ENCODE data around the gene PLIN5.
"Not testable (repeated sequence)": the region's sequence is repeated elsewhere in the genome, so short reads cannot be mapped to it uniquely, and the experiment has no call there.

PLIN5 gene

GRCh38 chr19:4563562-4563961 is 28.5 kb upstream of the PLIN5 start:
- not testable (repeated sequence) for H3K9me3 ChIP-seq (ENCODE audit: control insufficient read depth, low read length); H3K4me3 ChIP-seq (ENCODE audit: low read length); H3K9ac ChIP-seq (ENCODE audit: low read length); H3K36me3 ChIP-seq (ENCODE audit: control insufficient read depth, insufficient read depth, low read length, severe bottlenecking); DNase-seq (ENCODE audit: low read depth); H3K4me1 ChIP-seq (ENCODE audit: control insufficient read depth, insufficient read depth, low read length)
- peaks cover 12% of the 10 kb centered on the region for H3K27me3 ChIP-seq (replicated peaks; ENCODE audit: control insufficient read depth, insufficient read depth, low read length)

GRCh38 chr19:4562085-4562484 is 27.1 kb upstream of the PLIN5 start:
- not testable (repeated sequence) for H3K9me3 ChIP-seq (ENCODE audit: control insufficient read depth, low read length); H3K36me3 ChIP-seq (ENCODE audit: control insufficient read depth, insufficient read depth, low read length, severe bottlenecking); H3K4me1 ChIP-seq (ENCODE audit: control insufficient read depth, insufficient read depth, low read length); H3K4me3 ChIP-seq (ENCODE audit: low read length); DNase-seq (ENCODE audit: low read depth); H3K9ac ChIP-seq (ENCODE audit: low read length)
- peaks cover 22% of the 10 kb centered on the region for H3K27me3 ChIP-seq (replicated peaks; ENCODE audit: control insufficient read depth, insufficient read depth, low read length)

- H3K27me3 ChIP-seq (replicated peaks; ENCODE audit: control insufficient read depth, insufficient read depth, low read length) = peaks cover 26% of the 10 kb centered on the region
- H3K4me3 ChIP-seq (ENCODE audit: low read length) = no peak within 1 kb of the TSS
- H3K4me1 ChIP-seq (ENCODE audit: control insufficient read depth, insufficient read depth, low read length) = no peaks in the 10 kb centered on the region
- DNase-seq (ENCODE audit: low read depth) = no peak
- no peaks in the 10 kb centered on the region for H3K36me3 ChIP-seq (ENCODE audit: control insufficient read depth, insufficient read depth, low read length, severe bottlenecking)
- no peak within 1 kb of the TSS for H3K9ac ChIP-seq (ENCODE audit: low read length)
- no peaks in the 10 kb centered on the region for H3K9me3 ChIP-seq (ENCODE audit: control insufficient read depth, low read length)
Observed at GRCh38 chr19:4559569-4559968, 24.5 kb upstream of the PLIN5 start, which contains the start of gene SEMA6B. TSS of gene SEMA6B (minus strand) at chr19:4559684. CDS start at chr19:4558457, 1,227 bp downstream.

GRCh38 chr19:4557971-4558941 is 23.2 kb upstream of the PLIN5 start:
- H3K27me3 ChIP-seq (replicated peaks; ENCODE audit: control insufficient read depth, insufficient read depth, low read length) = peaks cover 35% of the 10 kb centered on the region
- no peak overlapping the region for H3K4me3 ChIP-seq (ENCODE audit: low read length)
- no peak overlapping the region for H3K9ac ChIP-seq (ENCODE audit: low read length)
- peak; percentile 64 for DNase-seq (ENCODE audit: low read depth)
- H3K4me1 ChIP-seq (ENCODE audit: control insufficient read depth, insufficient read depth, low read length) = no peaks in the 10 kb centered on the region
- no peaks in the 10 kb centered on the region for H3K9me3 ChIP-seq (ENCODE audit: control insufficient read depth, low read length)
- no peaks in the 10 kb centered on the region for H3K36me3 ChIP-seq (ENCODE audit: control insufficient read depth, insufficient read depth, low read length, severe bottlenecking)

- no peak overlapping the region for H3K9ac ChIP-seq (ENCODE audit: low read length)
- no peaks in the 10 kb centered on the region for H3K9me3 ChIP-seq (ENCODE audit: control insufficient read depth, low read length)
- no peak overlapping the region for H3K4me3 ChIP-seq (ENCODE audit: low read length)
- no peak for DNase-seq (ENCODE audit: low read depth)
- H3K27me3 ChIP-seq (replicated peaks; ENCODE audit: control insufficient read depth, insufficient read depth, low read length) = peaks cover 35% of the 10 kb centered on the region
- H3K4me1 ChIP-seq (ENCODE audit: control insufficient read depth, insufficient read depth, low read length) = no peaks in the 10 kb centered on the region
- H3K36me3 ChIP-seq (ENCODE audit: control insufficient read depth, insufficient read depth, low read length, severe bottlenecking) = no peaks in the 10 kb centered on the region
Observed at GRCh38 chr19:4557144-4557970, 22.3 kb upstream of the PLIN5 start.

- Histone ChIP-seq H3K4me3 (ENCODE audit: low read length) (no peak overlapping the region), H3K36me3 (ENCODE audit: control insufficient read depth, insufficient read depth, low read length, severe bottlenecking) (no peaks in the 10 kb centered on the region), H3K9ac (ENCODE audit: low read length) (no peak overlapping the region), H3K4me1 (ENCODE audit: control insufficient read depth, insufficient read depth, low read length) (no peaks in the 10 kb centered on the region), H3K27me3 (replicated peaks; ENCODE audit: control insufficient read depth, insufficient read depth, low read length) (peaks cover 41% of the 10 kb centered on the region), H3K9me3 (ENCODE audit: control insufficient read depth, low read length) (no peaks in the 10 kb centered on the region)
- peak; percentile 24 for DNase-seq (ENCODE audit: low read depth)
Observed at GRCh38 chr19:4556597-4557127, 21.6 kb upstream of the PLIN5 start.

GRCh38 chr19:4555657-4556561 is 20.9 kb upstream of the PLIN5 start:
- no peaks in the 10 kb centered on the region for H3K9me3 ChIP-seq (ENCODE audit: control insufficient read depth, low read length)
- no peaks in the 10 kb centered on the region for H3K4me1 ChIP-seq (ENCODE audit: control insufficient read depth, insufficient read depth, low read length)
- no peak overlapping the region for H3K4me3 ChIP-seq (ENCODE audit: low read length)
- H3K27me3 ChIP-seq (replicated peaks; ENCODE audit: control insufficient read depth, insufficient read depth, low read length) = peaks cover 41% of the 10 kb centered on the region
- H3K36me3 ChIP-seq (ENCODE audit: control insufficient read depth, insufficient read depth, low read length, severe bottlenecking) = no peaks in the 10 kb centered on the region
- no peak overlapping the region for H3K9ac ChIP-seq (ENCODE audit: low read length)
- DNase-seq (ENCODE audit: low read depth) = no peak

- DNase-seq (ENCODE audit: low read depth) = no peak
Observed at GRCh38 chr19:4554717-4555116, 19.7 kb upstream of the PLIN5 start.

GRCh38 chr19:4553775-4554174 is 18.8 kb upstream of the PLIN5 start:
- no peak overlapping the region for H3K9ac ChIP-seq (ENCODE audit: low read length)
- no peaks in the 10 kb centered on the region for H3K36me3 ChIP-seq (ENCODE audit: control insufficient read depth, insufficient read depth, low read length, severe bottlenecking)
- H3K9me3 ChIP-seq (ENCODE audit: control insufficient read depth, low read length) = no peaks in the 10 kb centered on the region

More at GRCh38 chr19:4554717-4555116, 19.7 kb upstream of the PLIN5 start:
- Histone ChIP-seq H3K9me3 (ENCODE audit: control insufficient read depth, low read length) (no peaks in the 10 kb centered on the region), H3K27me3 (replicated peaks; ENCODE audit: control insufficient read depth, insufficient read depth, low read length) (peaks cover 46% of the 10 kb centered on the region), H3K4me1 (ENCODE audit: control insufficient read depth, insufficient read depth, low read length) (no peaks in the 10 kb centered on the region), H3K9ac (ENCODE audit: low read length) (no peak overlapping the region), H3K4me3 (ENCODE audit: low read length) (no peak overlapping the region), H3K36me3 (ENCODE audit: control insufficient read depth, insufficient read depth, low read length, severe bottlenecking) (no peaks in the 10 kb centered on the region)

GRCh38 chr19:4553092-4553695 is 18.2 kb upstream of the PLIN5 start:
- H3K4me3 ChIP-seq (ENCODE audit: low read length) = no peak overlapping the region
- H3K27me3 ChIP-seq (replicated peaks; ENCODE audit: control insufficient read depth, insufficient read depth, low read length) = peaks cover 52% of the 10 kb centered on the region
- H3K9ac ChIP-seq (ENCODE audit: low read length) = no peak overlapping the region
- no peaks in the 10 kb centered on the region for H3K4me1 ChIP-seq (ENCODE audit: control insufficient read depth, insufficient read depth, low read length)
- no peak for DNase-seq (ENCODE audit: low read depth)
- no peaks in the 10 kb centered on the region for H3K36me3 ChIP-seq (ENCODE audit: control insufficient read depth, insufficient read depth, low read length, severe bottlenecking)
- no peaks in the 10 kb centered on the region for H3K9me3 ChIP-seq (ENCODE audit: control insufficient read depth, low read length)

More at GRCh38 chr19:4553775-4554174, 18.8 kb upstream of the PLIN5 start:
- DNase-seq (ENCODE audit: low read depth) = no peak
- peaks cover 47% of the 10 kb centered on the region for H3K27me3 ChIP-seq (replicated peaks; ENCODE audit: control insufficient read depth, insufficient read depth, low read length)
- no peak overlapping the region for H3K4me3 ChIP-seq (ENCODE audit: low read length)
- no peaks in the 10 kb centered on the region for H3K4me1 ChIP-seq (ENCODE audit: control insufficient read depth, insufficient read depth, low read length)
